Breast epithelium (tissue), 4 donors: Measurements from ENCODE around the gene NDUFB8. TPM values are rescaled to one million over a fixed set of nuclear protein-coding genes. Genes with fewer than 3 reads are reported as not detected.
A peak's percentile ranks its signal among the peaks of the same experiment; 100 is the strongest.

Experiments used
- DNase-seq, 2 donors: peaks; one replicate each; pipeline ENCODE4 v3.0.0-alpha.2; 2019; ENCODE audit warnings: low spot score in 2 of 2
- H3K27ac ChIP-seq, 2 donors: fragments of 200-600 bp; sonication (generic) in 1 of 2; one replicate each; pipeline ENCODE4 v1.5.1; 2016 to 2019; ENCODE audit warnings: mild to moderate bottlenecking in 1 of 2
- H3K27me3 ChIP-seq, 2 donors: fragments of 200-600 bp; sonication (generic) in 1 of 2; one replicate each; pipeline versions ENCODE4 v1.5.1 to v1.6.0; 2017 to 2019; ENCODE audit warnings: control low read depth in 1 of 2, mild to moderate bottlenecking in 1 of 2
- H3K36me3 ChIP-seq: fragments of 200-600 bp; one replicate; pipeline ENCODE4 v1.5.1; 2019
- H3K4me1 ChIP-seq, 2 donors: fragments of 200-600 bp; sonication (generic); one replicate each; pipeline ENCODE4 v1.5.1; 2016 to 2019; ENCODE audit warnings: control low read depth in 1 of 2
- H3K4me3 ChIP-seq, 3 donors: fragments of 200-600 bp; sonication (generic); 1 replicate in 2 of 3; 2 replicates in 1 of 3; pipeline ENCODE4 v1.5.1; 2016 to 2019; ENCODE audit warnings: mild to moderate bottlenecking in 3 of 3, moderate library complexity in 2 of 3
- H3K9me3 ChIP-seq, 2 donors: fragments of 200-600 bp; sonication (generic) in 1 of 2; one replicate each; pipeline ENCODE4 v1.5.1; 2016 to 2019; ENCODE audit warnings: control low read depth in 1 of 2
- POLR2A ChIP-seq: fragments of 450-650 bp; IDR thresholded peaks from one replicate; pipeline ENCODE4 v1.6.1; 2016; ENCODE audit warnings: antibody characterized with exemption, mild to moderate bottlenecking, moderate library complexity
- POLR2AphosphoS5 ChIP-seq, 3 donors: sonication (generic); formaldehyde crosslinking; IDR thresholded peaks; one replicate each; pipeline ENCODE4 v1.6.1; 2017; ENCODE audit warnings: antibody characterized with exemption in 3 of 3
- intact Hi-C: fragments of 100-400 bp; cut with DNase I; formaldehyde crosslinking; loops from one replicate; pipeline ENCODE4 v1.15.1; 2023; ENCODE audit warnings: low total_unique reads
- total RNA-seq, 3 donors: library from RNA; depleted of rRNA; stranded (reverse); fragments of >200 nt; gene quantifications; one replicate each; pipeline ENCODE4 v1.1.0, GENCODE V29; 2016
- TF ChIP-seq, protein P1 (sequence below), 3 donors: fragments of 450-650 bp; IDR thresholded peaks; one replicate each; pipeline ENCODE4 v1.5.1; 2016 to 2017; ENCODE audit warnings: antibody characterized with exemption in 3 of 3, mild to moderate bottlenecking in 3 of 3, moderate library complexity in 3 of 3

The NDUFB8 gene
- total RNA-seq, 3 donors from 2014 or later, result 143 to 148 (median 144) TPM

DNA sequence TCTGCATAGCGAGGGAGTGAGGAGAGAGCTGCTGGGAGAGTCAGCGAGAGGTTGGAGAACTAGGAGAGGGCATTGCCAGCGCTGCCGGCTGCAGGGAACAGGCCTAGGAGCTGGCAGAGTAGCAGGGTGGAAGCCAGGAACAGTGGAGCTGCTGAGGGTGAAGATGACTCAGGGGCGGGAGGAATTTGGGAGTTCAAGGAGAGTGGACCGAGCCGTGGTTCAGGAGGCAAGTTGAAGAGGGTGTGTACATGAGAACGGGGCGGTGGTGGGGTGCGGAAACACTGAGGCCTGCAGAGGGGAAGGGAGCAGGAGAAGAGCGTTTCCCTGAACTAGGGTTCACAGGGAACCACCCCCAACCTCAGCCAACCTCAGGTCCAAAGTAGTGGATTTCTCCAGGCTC, 37.6 kb upstream of the NDUFB8 start:
- no peaks in the 10 kb centered on the region for H3K36me3 ChIP-seq
- no peak overlapping the region for H3K4me3 ChIP-seq
- peaks cover 2 to 75% of the 10 kb centered on the region in 2 donors for H3K27me3 ChIP-seq
- no peaks in the 10 kb centered on the region for H3K9me3 ChIP-seq
- no peak for DNase-seq
- no peaks in the 10 kb centered on the region for H3K4me1 ChIP-seq
- intact Hi-C loops, result no loop called here
- no peak for TF ChIP-seq POLR2AphosphoS5 (IDR thresholded peaks at IDR 0.05)
- TF ChIP-seq POLR2A, result no peak
- TF ChIP-seq, protein P1, sequence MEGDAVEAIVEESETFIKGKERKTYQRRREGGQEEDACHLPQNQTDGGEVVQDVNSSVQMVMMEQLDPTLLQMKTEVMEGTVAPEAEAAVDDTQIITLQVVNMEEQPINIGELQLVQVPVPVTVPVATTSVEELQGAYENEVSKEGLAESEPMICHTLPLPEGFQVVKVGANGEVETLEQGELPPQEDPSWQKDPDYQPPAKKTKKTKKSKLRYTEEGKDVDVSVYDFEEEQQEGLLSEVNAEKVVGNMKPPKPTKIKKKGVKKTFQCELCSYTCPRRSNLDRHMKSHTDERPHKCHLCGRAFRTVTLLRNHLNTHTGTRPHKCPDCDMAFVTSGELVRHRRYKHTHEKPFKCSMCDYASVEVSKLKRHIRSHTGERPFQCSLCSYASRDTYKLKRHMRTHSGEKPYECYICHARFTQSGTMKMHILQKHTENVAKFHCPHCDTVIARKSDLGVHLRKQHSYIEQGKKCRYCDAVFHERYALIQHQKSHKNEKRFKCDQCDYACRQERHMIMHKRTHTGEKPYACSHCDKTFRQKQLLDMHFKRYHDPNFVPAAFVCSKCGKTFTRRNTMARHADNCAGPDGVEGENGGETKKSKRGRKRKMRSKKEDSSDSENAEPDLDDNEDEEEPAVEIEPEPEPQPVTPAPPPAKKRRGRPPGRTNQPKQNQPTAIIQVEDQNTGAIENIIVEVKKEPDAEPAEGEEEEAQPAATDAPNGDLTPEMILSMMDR (IDR thresholded peaks at IDR 0.05), result no peak
- no peak overlapping the region for H3K27ac ChIP-seq

DNA sequence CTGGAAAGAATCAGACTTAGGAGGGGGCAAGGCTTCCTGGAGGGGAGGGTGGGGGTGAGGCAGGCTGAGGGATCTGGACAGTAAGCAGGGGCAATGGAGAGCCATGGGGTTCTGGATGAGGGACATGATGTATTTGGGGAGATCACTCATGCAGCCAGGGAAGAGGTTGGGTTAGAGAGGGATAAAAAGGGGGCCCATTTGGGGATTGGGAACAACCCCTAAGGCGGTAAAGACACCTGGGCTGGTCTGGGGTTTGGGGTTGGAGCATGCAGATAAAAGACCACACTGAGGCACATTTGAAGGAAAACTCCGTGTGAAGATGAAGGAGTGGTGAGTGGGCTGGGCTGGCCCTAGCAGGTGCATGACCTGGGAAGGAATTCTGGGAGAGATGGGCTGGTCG, 36.9 kb upstream of the NDUFB8 start:
- intact Hi-C loops, result no loop called here
- H3K4me1 ChIP-seq, result no peaks in the 10 kb centered on the region
- peaks cover 3 to 79% of the 10 kb centered on the region in 2 donors for H3K27me3 ChIP-seq
- H3K4me3 ChIP-seq, result no peak overlapping the region
- TF ChIP-seq, protein P1 (IDR thresholded peaks at IDR 0.05), result no peak
- no peak for TF ChIP-seq POLR2AphosphoS5 (IDR thresholded peaks at IDR 0.05)
- no peak for TF ChIP-seq POLR2A
- H3K27ac ChIP-seq, result no peak overlapping the region
- H3K36me3 ChIP-seq, result no peaks in the 10 kb centered on the region
- no peak for DNase-seq
- no peaks in the 10 kb centered on the region for H3K9me3 ChIP-seq

DNA sequence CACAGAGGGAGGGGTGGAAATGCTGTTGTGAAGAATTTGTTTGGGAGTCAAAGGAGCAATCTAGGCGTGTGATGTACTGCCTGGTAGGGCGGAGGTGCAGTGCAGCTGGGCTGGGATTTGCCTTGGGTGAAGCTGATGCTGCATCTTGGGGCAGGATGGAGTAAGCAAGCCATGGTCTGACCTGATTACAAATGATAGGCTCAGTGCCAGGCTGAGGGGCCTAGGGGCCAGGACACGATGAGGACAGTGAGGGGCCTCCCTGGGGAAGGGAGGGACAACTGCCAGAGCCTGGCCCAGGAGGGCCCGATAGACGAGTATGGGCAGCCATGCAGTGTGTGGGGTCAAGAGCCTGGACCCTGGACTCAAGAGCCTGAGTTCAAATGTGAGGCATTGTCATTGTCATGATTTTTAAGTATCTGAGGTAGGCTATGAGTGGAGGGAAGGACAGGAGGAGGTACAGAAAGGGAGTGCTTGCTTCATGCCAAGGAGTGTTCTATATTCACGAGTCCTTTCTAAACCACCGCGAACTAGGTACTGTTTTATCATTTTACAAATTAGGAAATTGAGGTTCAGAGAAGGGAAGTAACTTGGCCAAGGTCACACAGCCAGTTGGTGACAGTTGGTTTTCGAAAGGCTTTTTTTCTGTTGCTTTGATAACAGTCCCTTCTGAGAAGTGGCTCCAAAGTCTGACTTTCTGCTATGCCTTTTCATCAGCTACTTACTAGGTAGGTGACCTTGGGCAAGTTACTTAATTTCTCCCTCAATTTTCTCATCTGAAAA, 35.7 kb upstream of the NDUFB8 start:
- Histone ChIP-seq H3K9me3 (no peaks in the 10 kb centered on the region), H3K4me1 (no peaks in the 10 kb centered on the region), H3K36me3 (no peaks in the 10 kb centered on the region), H3K27me3 (peaks cover 3 to 76% of the 10 kb centered on the region in 2 donors), H3K4me3 (no peak overlapping the region), H3K27ac (no peak overlapping the region)
- no peak for DNase-seq
- no peak for TF ChIP-seq POLR2AphosphoS5 (IDR thresholded peaks at IDR 0.05)
- TF ChIP-seq, protein P1 (IDR thresholded peaks at IDR 0.05), result no peak
- TF ChIP-seq POLR2A, result no peak
- intact Hi-C loops, result no loop called here

DNA sequence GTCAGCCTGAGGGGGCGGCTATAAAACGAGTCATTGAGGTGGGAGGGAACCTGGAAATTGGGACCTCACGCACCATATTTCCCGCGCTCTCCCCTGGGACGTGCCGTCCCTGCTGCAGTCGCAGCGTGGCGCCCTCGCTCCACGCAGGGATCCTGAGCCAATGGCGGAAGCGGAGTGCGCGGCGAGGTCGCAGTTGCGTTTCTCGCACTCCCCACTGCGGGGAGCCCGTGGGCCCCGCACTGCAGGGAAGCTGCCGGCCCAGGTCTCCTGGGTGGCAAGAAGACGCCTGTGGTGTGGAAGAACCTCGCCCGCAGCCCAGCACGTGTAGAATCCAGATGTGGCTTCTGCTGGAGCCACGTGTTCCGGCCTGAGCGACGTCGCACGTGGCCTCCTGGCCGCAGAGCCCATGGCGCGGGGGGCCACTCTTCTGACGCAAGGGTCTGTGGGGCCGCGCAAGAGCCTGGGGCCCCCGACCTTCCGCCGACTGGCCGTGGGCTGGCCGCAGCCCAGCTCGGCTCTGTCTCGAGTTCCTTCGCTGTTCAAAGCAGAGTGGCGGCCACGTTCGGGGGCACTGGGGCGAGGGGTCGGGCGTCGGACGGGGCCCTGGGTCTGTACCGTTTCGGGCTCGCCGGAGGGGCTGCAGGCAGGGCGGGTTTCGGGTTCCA, 32.5 kb upstream of the NDUFB8 start:
- TF ChIP-seq, protein P1 (IDR thresholded peaks at IDR 0.05), result peak in 2 of 3 donors; percentile 78 to 84
- TF ChIP-seq POLR2AphosphoS5 (IDR thresholded peaks at IDR 0.05) (peak in 1 of 3 donors; percentile 33), POLR2A (no peak)
- intact Hi-C loops, result no loop called here
- H3K4me1 ChIP-seq, result no peaks in the 10 kb centered on the region
- H3K27ac ChIP-seq, result no peak overlapping the region
- peaks cover 3 to 51% of the 10 kb centered on the region in 2 donors for H3K27me3 ChIP-seq
- H3K36me3 ChIP-seq, result no peaks in the 10 kb centered on the region
- no peaks in the 10 kb centered on the region for H3K9me3 ChIP-seq
- peak; percentile 30 to 64 for DNase-seq
- peak overlapping the region in 2 of 3 donors; percentile 4 to 57 for H3K4me3 ChIP-seq

DNA sequence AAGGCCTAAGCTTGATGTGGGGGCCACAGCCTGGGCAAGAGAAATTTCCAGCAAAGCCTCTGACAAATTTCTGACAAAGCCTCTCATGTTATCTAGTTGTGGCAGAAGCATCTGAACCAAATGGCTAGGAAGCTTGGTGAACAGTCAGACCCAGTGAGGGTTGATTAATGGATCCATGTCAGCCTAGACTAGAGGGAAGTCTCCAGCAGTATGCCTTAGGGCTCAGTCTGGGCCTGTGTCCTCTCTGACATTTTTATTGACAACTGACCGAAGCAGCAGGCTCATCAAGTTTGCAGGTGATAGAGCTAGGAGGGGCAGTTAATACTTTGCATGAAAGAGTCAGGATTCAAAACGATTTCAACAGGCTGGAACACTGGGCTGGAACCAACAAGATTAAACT, 31.3 kb upstream of the NDUFB8 start:
- Histone ChIP-seq H3K4me1 (no peaks in the 10 kb centered on the region), H3K4me3 (no peak overlapping the region), H3K27me3 (peaks cover 3 to 41% of the 10 kb centered on the region in 2 donors), H3K36me3 (no peaks in the 10 kb centered on the region), H3K27ac (no peak overlapping the region), H3K9me3 (no peaks in the 10 kb centered on the region)
- no peak for DNase-seq
- intact Hi-C loops, result no loop called here
- TF ChIP-seq POLR2A (no peak), POLR2AphosphoS5 (IDR thresholded peaks at IDR 0.05) (no peak)
- TF ChIP-seq, protein P1 (IDR thresholded peaks at IDR 0.05), result no peak
